ENCODE data around the gene POP4. TPM values are rescaled to one million over a fixed set of nuclear protein-coding genes. Genes with fewer than 3 reads are reported as not detected.

The POP4 gene
- total and polyA plus RNA-seq, 4 donors, result 46.6 to 82.5 (median 62.2) TPM

DNA sequence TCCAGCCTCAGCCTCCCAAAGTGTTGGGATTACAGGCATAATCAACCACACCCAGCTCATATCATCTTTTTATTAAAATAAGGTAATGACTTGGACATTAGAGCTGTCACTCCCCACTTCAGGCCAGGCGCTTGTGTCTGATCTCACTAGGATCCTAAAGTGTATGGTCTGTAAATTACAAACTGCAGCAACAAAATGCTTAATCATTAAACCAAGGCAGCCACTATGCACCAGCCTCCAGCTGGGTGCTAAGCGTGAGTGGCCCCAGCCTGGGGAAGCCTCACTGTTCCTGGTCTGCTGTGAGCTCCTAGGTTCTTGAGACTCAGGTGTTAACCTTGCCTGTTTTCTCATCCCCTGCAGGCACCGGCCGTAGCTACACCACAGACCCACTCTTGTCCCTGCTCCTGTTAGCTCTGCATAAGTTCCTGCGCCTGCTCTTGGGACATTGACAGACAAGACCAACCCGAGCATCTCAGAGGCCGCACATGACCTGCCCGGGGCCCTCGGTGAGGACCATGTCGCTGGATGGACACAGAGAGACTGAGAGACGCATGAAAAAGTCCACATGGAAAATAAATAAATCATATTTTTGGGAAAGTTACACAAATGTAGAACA is 42.5 kb upstream of the POP4 start:
- H3K4me1 ChIP-seq (ENCODE audit: control insufficient read depth in 5 of 5, insufficient read depth in 5 of 5, low read length in 5 of 5), result no peaks in the 10 kb centered on the region
- H3K9ac ChIP-seq (ENCODE audit: insufficient read depth in 1 of 2, low read length in 2 of 2), result no peak overlapping the region
- H3K36me3 ChIP-seq (ENCODE audit: control insufficient read depth in 4 of 4, insufficient read depth in 4 of 4, low read length in 4 of 4), result no peaks in the 10 kb centered on the region
- TF ChIP-seq, protein P1, sequence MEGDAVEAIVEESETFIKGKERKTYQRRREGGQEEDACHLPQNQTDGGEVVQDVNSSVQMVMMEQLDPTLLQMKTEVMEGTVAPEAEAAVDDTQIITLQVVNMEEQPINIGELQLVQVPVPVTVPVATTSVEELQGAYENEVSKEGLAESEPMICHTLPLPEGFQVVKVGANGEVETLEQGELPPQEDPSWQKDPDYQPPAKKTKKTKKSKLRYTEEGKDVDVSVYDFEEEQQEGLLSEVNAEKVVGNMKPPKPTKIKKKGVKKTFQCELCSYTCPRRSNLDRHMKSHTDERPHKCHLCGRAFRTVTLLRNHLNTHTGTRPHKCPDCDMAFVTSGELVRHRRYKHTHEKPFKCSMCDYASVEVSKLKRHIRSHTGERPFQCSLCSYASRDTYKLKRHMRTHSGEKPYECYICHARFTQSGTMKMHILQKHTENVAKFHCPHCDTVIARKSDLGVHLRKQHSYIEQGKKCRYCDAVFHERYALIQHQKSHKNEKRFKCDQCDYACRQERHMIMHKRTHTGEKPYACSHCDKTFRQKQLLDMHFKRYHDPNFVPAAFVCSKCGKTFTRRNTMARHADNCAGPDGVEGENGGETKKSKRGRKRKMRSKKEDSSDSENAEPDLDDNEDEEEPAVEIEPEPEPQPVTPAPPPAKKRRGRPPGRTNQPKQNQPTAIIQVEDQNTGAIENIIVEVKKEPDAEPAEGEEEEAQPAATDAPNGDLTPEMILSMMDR (IDR thresholded peaks at IDR 0.05; ENCODE audit: control extremely low read depth, extremely low read depth), result no peak
- ATAC-seq (ENCODE audit: insufficient read depth, low FRiP score), result no peak
- H3K27me3 ChIP-seq (ENCODE audit: control insufficient read depth in 3 of 3, insufficient read depth in 3 of 3, low read length in 2 of 3), result peaks cover 0 to 12% (median 0%) of the 10 kb centered on the region in 3 donors
- H3K9me3 ChIP-seq (ENCODE audit: control insufficient read depth in 4 of 4, insufficient read depth in 3 of 4, low read length in 3 of 4), result peaks cover 0 to 16% (median 5%) of the 10 kb centered on the region in 4 donors
- no peak overlapping the region for H3K4me3 ChIP-seq
- no peak for DNase-seq
- WGBS, 2 donors, result 75 to 84% methylated on average over 11 of the region's 11 CpGs
- H3K27ac ChIP-seq (ENCODE audit: low read depth in 1 of 2, low read length in 1 of 2), result no peak overlapping the region

DNA sequence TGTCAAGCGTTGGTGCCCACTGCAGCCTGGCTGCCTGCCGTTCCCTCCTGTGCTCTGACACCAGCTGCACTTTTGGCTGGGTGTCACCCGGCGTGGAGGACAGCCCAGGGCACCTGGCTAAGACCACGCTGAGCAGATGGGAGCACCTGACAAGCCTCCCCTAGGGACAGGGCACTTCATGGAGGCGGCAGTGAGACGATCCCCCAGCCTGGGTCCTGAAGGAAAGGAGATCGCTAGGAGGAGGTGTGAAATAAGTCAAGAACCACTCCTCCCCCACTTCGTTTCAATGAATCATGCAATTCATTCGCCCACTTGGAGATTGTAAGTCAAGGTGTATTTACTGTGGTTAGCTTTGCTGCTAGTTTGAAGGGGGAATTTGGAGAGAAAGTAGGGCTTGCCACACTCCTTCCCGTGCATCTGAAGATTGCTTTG is 41.5 kb upstream of the POP4 start:
- H3K27ac ChIP-seq (ENCODE audit: low read depth in 1 of 2, low read length in 1 of 2), result no peak overlapping the region
- peak in 1 of 3 donors; percentile 11 for DNase-seq
- H3K4me1 ChIP-seq (ENCODE audit: control insufficient read depth in 5 of 5, insufficient read depth in 5 of 5, low read length in 5 of 5), result no peaks in the 10 kb centered on the region
- no peak for ATAC-seq (ENCODE audit: insufficient read depth, low FRiP score)
- no peak overlapping the region for H3K4me3 ChIP-seq
- peaks cover 0 to 14% (median 5%) of the 10 kb centered on the region in 4 donors for H3K9me3 ChIP-seq (ENCODE audit: control insufficient read depth in 4 of 4, insufficient read depth in 3 of 4, low read length in 3 of 4)
- TF ChIP-seq, protein P1 (IDR thresholded peaks at IDR 0.05; ENCODE audit: control extremely low read depth, extremely low read depth), result no peak
- no peak overlapping the region for H3K9ac ChIP-seq (ENCODE audit: insufficient read depth in 1 of 2, low read length in 2 of 2)
- no peaks in the 10 kb centered on the region for H3K36me3 ChIP-seq (ENCODE audit: control insufficient read depth in 4 of 4, insufficient read depth in 4 of 4, low read length in 4 of 4)
- H3K27me3 ChIP-seq (ENCODE audit: control insufficient read depth in 3 of 3, insufficient read depth in 3 of 3, low read length in 2 of 3), result peaks cover 0 to 14% (median 0%) of the 10 kb centered on the region in 3 donors
- WGBS, 2 donors, result 42 to 47% methylated on average over 11 of the region's 11 CpGs

DNA sequence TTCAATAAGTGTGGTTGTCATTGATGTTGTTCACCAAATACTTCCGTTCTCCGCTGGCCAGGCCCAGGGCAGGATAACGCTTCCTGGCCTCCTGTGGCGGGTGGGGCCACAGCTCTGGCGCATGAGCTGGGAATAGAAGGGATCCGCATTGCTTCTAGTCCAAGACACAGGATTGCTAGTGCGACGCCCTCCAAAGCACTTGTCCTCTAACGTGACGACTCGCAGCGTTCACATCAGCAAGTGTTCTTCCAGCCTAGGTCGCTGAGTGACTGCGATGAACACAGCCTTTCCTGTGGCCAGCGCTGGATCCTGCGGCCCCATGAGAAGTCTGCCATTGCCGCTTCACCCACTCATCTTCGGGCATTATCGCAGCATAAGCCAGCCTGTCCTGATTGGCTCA is 40.9 kb upstream of the POP4 start:
- H3K36me3 ChIP-seq (ENCODE audit: control insufficient read depth in 4 of 4, insufficient read depth in 4 of 4, low read length in 4 of 4), result no peaks in the 10 kb centered on the region
- 82 to 87% methylated on average over 19 of the region's 19 CpGs for WGBS, 2 donors
- peaks cover 0 to 14% (median 0%) of the 10 kb centered on the region in 3 donors for H3K27me3 ChIP-seq (ENCODE audit: control insufficient read depth in 3 of 3, insufficient read depth in 3 of 3, low read length in 2 of 3)

More for the DNA sequence above, 40.9 kb upstream of the POP4 start:
- peaks cover 0 to 9% (median 2%) of the 10 kb centered on the region in 4 donors for H3K9me3 ChIP-seq (ENCODE audit: control insufficient read depth in 4 of 4, insufficient read depth in 3 of 4, low read length in 3 of 4)
- DNase-seq (no peak), ATAC-seq (ENCODE audit: insufficient read depth, low FRiP score) (no peak)
- H3K4me1 ChIP-seq (ENCODE audit: control insufficient read depth in 5 of 5, insufficient read depth in 5 of 5, low read length in 5 of 5), result no peaks in the 10 kb centered on the region
- TF ChIP-seq, protein P1 (IDR thresholded peaks at IDR 0.05; ENCODE audit: control extremely low read depth, extremely low read depth), result no peak
- H3K9ac ChIP-seq (ENCODE audit: insufficient read depth in 1 of 2, low read length in 2 of 2), result no peak overlapping the region
- H3K27ac ChIP-seq (ENCODE audit: low read depth in 1 of 2, low read length in 1 of 2), result no peak overlapping the region
- no peak overlapping the region for H3K4me3 ChIP-seq

All from lung (tissue), 12 donors.